Prostate gland (tissue), 2 donors: ENCODE data around the gene GLS.

Source experiments
- CTCF ChIP-seq, 4 experiments: fragments of 200-600 bp in 2 of 4; fragments of 450-650 bp in 2 of 4; sonication (generic) in 2 of 4; IDR thresholded peaks; 1 replicate in 3 of 4; 2 replicates in 1 of 4; pipeline ENCODE4 v1.5.1; 2016 to 2019; ENCODE audit warnings: antibody characterized with exemption in 4 of 4, mild to moderate bottlenecking in 2 of 4, moderate library complexity in 2 of 4
- POLR2A ChIP-seq: fragments of 450-650 bp; IDR thresholded peaks from one replicate; pipeline ENCODE4 v1.6.1; 2016; ENCODE audit warnings: antibody characterized with exemption, mild to moderate bottlenecking
- POLR2AphosphoS5 ChIP-seq: sonication (generic); formaldehyde crosslinking; IDR thresholded peaks from one replicate; pipeline ENCODE4 v1.6.1; 2017; ENCODE audit warnings: antibody characterized with exemption

- no peak for TF ChIP-seq CTCF (IDR thresholded peaks at IDR 0.05)
- no peak for TF ChIP-seq POLR2AphosphoS5
- no peak for TF ChIP-seq POLR2A
These were observed 33.9 kb upstream of the GLS start for GRCh38 chr2:190846746-190847145.
